Pancreas (tissue), 10 donors: ENCODE results near the gene FGF12. TPM values are rescaled to one million over a fixed set of nuclear protein-coding genes. Genes with fewer than 3 reads are reported as not detected.

Source experiments
- ATAC-seq, 4 donors: fragments of 200-7000 bp; cut with Tn5 transposase; one replicate each; pipeline versions ENCODE4 v1.8.0 to v1.9.1; 2020; ENCODE audit warnings: mild to moderate bottlenecking in 4 of 4, moderate library complexity in 4 of 4
- DNase-seq, 6 donors: peaks; one replicate each; pipeline ENCODE4 v3.0.0-alpha.2; 2020
- FAIRE-seq: peaks from 2 replicates; lab custom pipeline; 2012; peaks lifted over from hg19 to GRCh38; lab: Jason Lieb, UNC
- H3K27ac ChIP-seq, 4 donors: fragments of 200-600 bp; sonication (generic); 1 replicate in 3 of 4; 2 replicates in 1 of 4; pipeline versions ENCODE4 v1.5.0 to v1.8.0; 2020
- H3K27me3 ChIP-seq, 4 donors: fragments of 200-600 bp; one replicate each; pipeline ENCODE4 v1.8.0; 2021
- H3K36me3 ChIP-seq, 3 donors: fragments of 200-600 bp; sonication (generic) in 1 of 3; one replicate each; pipeline versions ENCODE4 v1.5.0 to v1.8.0; 2020 to 2021
- H3K4me1 ChIP-seq, 3 donors: fragments of 200-600 bp; one replicate each; pipeline ENCODE4 v1.8.0; 2021
- H3K4me3 ChIP-seq, 4 donors: fragments of 200-600 bp; sonication (generic) in 2 of 4; one replicate each; pipeline versions ENCODE4 v1.5.0 to v1.8.0; 2020 to 2021
- H3K9me3 ChIP-seq, 4 donors: fragments of 200-600 bp; one replicate each; pipeline ENCODE4 v1.8.0; 2021
- CTCF ChIP-seq, 4 donors: fragments of 200-600 bp; sonication (generic) in 3 of 4; IDR thresholded peaks; one replicate each; pipeline versions ENCODE4 v1.5.0 to v1.8.0; 2021; ENCODE audit warnings: antibody characterized with exemption in 4 of 4
- WGBS, 2 donors: extraction: QIAGEN DNeasy Blood & Tissue Kit; methylation state at CpG; one replicate each; pipeline ENCODE4 v1.1.7; 2013; 5-methylcytosine and 5-hydroxymethylcytosine counted together
- intact Hi-C, 3 donors: fragments of 100-400 bp; cut with DNase I; formaldehyde crosslinking; loops; one replicate each; pipeline versions ENCODE4 v1.11.1 to v1.14.2; 2022
- polyA plus RNA-seq, 2 donors: library from polyadenylated mRNA; stranded (reverse); fragments of 200-250 nt; gene quantifications; one replicate each; pipeline ENCODE4 v1.2.3, GENCODE V29; 2013
- total RNA-seq, 6 donors: library from RNA; stranded (reverse); fragmentation: NEBNext Ultra II Directional in 4 of 6; extraction: Animal tissue kit (Norgen Biotek cat#: 25700) in 4 of 6; gene quantifications; one replicate each; pipeline versions ENCODE4 v1.2.1 to v1.2.4, GENCODE V29; 2021 to 2023
- donor health status: healthy with polysubstance abuse.
- donor health status: DM: no; HTN: no; CAD: no; lungs with moderate emphysema.
- donor health status: DM: no; HTN: no; CAD: no.
- donor health status: control.
- donor health status: control.
- donor health status: Bipolar disorder and iron deficiency.
- donor health status: DM: yes; HTN: yes; CAD: no.
- donor health status: DM: no; HTN: no; CAD: no.
- donor health status: DM: no; HTN: no; CAD: no.
- donor health status: DM: yes; HTN: yes; CAD: no.

Gene FGF12
- total and polyA plus RNA-seq, 8 donors = 3.6 to 8.6 (median 6.4) TPM

DNA sequence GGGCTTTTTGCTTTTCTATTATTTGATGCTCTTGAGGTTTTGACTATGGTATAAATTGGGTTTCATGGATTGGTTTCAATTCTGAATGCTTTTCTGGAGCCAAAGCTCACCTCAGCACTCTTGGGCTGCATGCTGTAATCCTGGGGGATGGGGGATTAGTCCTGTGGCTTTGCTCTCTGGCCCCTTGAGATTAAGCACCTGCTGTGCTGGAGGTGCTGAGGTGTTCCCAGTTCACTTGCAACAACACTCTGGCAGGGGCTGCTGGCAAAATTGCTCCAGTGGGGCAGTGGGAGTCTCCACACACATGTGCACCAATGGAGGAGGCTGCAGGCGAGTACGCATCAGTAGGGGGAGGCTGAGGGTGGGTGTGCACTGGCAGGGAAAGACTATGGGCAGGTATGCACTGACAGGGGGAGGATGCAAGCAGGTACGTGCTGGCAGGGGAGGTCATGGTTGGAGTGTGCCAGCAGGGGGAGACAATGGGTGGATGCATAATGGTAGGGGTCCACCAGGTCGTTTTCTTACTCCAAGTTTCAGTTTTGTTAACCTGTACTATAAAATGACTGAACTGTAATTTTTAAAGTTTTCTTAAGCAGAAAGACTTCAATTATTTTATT is 489.2 kb downstream of the FGF12 start:
- WGBS, 2 donors = 69 to 72% methylated on average over 4 of the region's 4 CpGs
- no peaks in the 10 kb centered on the region for H3K36me3 ChIP-seq
- DNase-seq = peak in 1 of 6 donors; percentile 27

DNA sequence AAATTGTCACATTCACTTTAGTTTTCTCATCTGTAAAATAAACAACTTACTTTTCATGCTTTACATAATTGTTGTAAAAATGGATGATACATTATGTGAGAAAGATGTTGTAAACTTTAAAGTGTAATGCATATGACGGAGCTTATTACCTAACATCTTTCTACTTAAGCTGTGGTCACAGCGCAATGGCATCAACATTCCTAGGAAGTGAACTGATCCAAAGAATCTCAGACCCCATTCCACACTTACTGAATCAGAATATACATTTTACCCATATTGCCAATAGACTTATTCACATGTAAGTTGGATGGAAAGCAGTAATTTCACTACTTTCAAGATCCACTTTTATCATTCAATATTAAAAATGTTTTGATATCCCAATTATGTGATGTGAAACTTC is 497.5 kb downstream of the FGF12 start:
- no peaks in the 10 kb centered on the region for H3K4me1 ChIP-seq

More for the DNA sequence above, 489.2 kb downstream of the FGF12 start:
- H3K4me1 ChIP-seq = no peaks in the 10 kb centered on the region
- ATAC-seq (no peak), FAIRE-seq (no peak)
- intact Hi-C loops = no loop called here
- H3K4me3 ChIP-seq = no peak overlapping the region
- H3K9me3 ChIP-seq = no peaks in the 10 kb centered on the region
- no peak for TF ChIP-seq CTCF (IDR thresholded peaks at IDR 0.05)
- H3K27ac ChIP-seq = no peak overlapping the region
- no peaks in the 10 kb centered on the region for H3K27me3 ChIP-seq

GRCh38 chr3:192224634-192225155 is 502.6 kb downstream of the FGF12 start:
- intact Hi-C loops = no loop called here
- 76 to 81% methylated on average over 5 of the region's 5 CpGs for WGBS, 2 donors
- Histone ChIP-seq H3K4me3 (no peak overlapping the region), H3K4me1 (peaks cover 0 to 3% (median 0%) of the 10 kb centered on the region in 3 donors), H3K27ac (no peak overlapping the region), H3K27me3 (no peaks in the 10 kb centered on the region), H3K36me3 (no peaks in the 10 kb centered on the region), H3K9me3 (no peaks in the 10 kb centered on the region)
- FAIRE-seq = no peak
- no peak for DNase-seq
- no peak for ATAC-seq
- TF ChIP-seq CTCF (IDR thresholded peaks at IDR 0.05) = no peak

More for the DNA sequence above, 497.5 kb downstream of the FGF12 start:
- ATAC-seq (no peak), DNase-seq (no peak), FAIRE-seq (no peak)
- intact Hi-C loops = no loop called here
- no peaks in the 10 kb centered on the region for H3K27me3 ChIP-seq
- TF ChIP-seq CTCF (IDR thresholded peaks at IDR 0.05) = no peak
- no peak overlapping the region for H3K27ac ChIP-seq
- H3K9me3 ChIP-seq = no peaks in the 10 kb centered on the region
- H3K4me3 ChIP-seq = no peak overlapping the region
- no peaks in the 10 kb centered on the region for H3K36me3 ChIP-seq
- 94 to 96% methylated on average over 2 of the region's 2 CpGs for WGBS, 2 donors

GRCh38 chr3:192223815-192224214 is 503.5 kb downstream of the FGF12 start:
- Histone ChIP-seq H3K4me3 (no peak overlapping the region), H3K9me3 (no peaks in the 10 kb centered on the region), H3K27ac (no peak overlapping the region), H3K4me1 (peaks cover 0 to 3% (median 0%) of the 10 kb centered on the region in 3 donors), H3K27me3 (no peaks in the 10 kb centered on the region), H3K36me3 (no peaks in the 10 kb centered on the region)
- no peak for DNase-seq
- WGBS, 2 donors = 58 to 69% methylated on average over 2 of the region's 2 CpGs
- FAIRE-seq = no peak
- peak in 1 of 4 donors; percentile 64 for ATAC-seq
- intact Hi-C loops = no loop called here
- no peak for TF ChIP-seq CTCF (IDR thresholded peaks at IDR 0.05)

DNA sequence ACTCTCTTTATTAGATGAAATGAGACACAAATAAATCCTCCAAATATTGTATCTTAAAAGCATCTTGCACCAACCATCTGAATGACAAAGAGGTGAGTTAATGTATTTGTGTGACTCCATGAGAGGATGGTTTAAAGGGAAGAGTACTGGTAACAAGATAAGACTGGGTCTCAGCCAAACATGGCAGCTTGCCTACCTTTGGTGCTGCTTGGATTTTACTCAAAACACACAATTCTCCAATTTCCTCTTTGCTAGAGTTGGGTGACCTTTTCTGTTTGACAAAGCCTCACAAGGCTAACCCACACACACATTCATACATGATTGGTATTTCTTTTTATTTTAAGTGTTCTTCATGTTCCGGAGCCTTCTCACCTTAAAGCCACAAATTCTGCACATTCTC is 506.4 kb downstream of the FGF12 start:
- DNase-seq (no peak), ATAC-seq (no peak), FAIRE-seq (no peak)
- WGBS, 2 donors = 94 to 96% methylated on average over 1 of the region's 1 CpG
- Histone ChIP-seq H3K27me3 (no peaks in the 10 kb centered on the region), H3K36me3 (no peaks in the 10 kb centered on the region), H3K4me1 (peaks cover 0 to 3% (median 0%) of the 10 kb centered on the region in 3 donors), H3K4me3 (no peak overlapping the region), H3K27ac (no peak overlapping the region), H3K9me3 (no peaks in the 10 kb centered on the region)
- intact Hi-C loops = no loop called here
- no peak for TF ChIP-seq CTCF (IDR thresholded peaks at IDR 0.05)
